Measurements from ENCODE around the gene WNK1. TPM values are rescaled to one million over a fixed set of nuclear protein-coding genes. Genes with fewer than 3 reads are reported as not detected.
A peak's percentile ranks its signal among the peaks of the same experiment; 100 is the strongest.
"Not testable (repeated sequence)": the region's sequence is repeated elsewhere in the genome, so short reads cannot be mapped to it uniquely, and the experiment has no call there.

WNK1 gene
- total and polyA plus RNA-seq, 2 experiments from 2014 or later: 41.5 to 47.2 TPM

GRCh38 chr12:768434-768833, 16.1 kb downstream of the WNK1 start:
- Histone ChIP-seq H3K79me2 (ENCODE audit: insufficient read depth) (peaks cover 100% of the 10 kb centered on the region), H3K4me1 (ENCODE audit: insufficient read depth) (peaks cover 13% of the 10 kb centered on the region; the same call in 1 of the 2 replicates), H3F3A (ENCODE audit: insufficient read depth) (no peaks in the 10 kb centered on the region), H3K27me3 (replicated peaks; ENCODE audit: insufficient read depth) (no peaks in the 10 kb centered on the region), H3K9me2 (ENCODE audit: insufficient read depth) (no peaks in the 10 kb centered on the region), H3K4me2 (ENCODE audit: unreplicated experiment) (no peak overlapping the region), H3K9ac (no peak overlapping the region), H4K20me1 (ENCODE audit: insufficient read depth) (0 out of 2 replicates have a peak, but pooled peaks cover 9% of the 10 kb centered on the region), H3K4me3 (no peak overlapping the region), H2AFZ (no peak overlapping the region), H3K27ac (no peak overlapping the region), H3K9me3 (ENCODE audit: low read depth) (no peaks in the 10 kb centered on the region), H3K36me3 (ENCODE audit: low read depth) (no peaks in the 10 kb centered on the region)
- 96 to 100% methylated on average over 1 of the region's 1 CpG for WGBS, 2 experiments (ENCODE audit: low coverage in 1 of 2, low lambda C conversion rate in 2 of 2, missing lambda C conversion rate in 2 of 2)
- in situ Hi-C loops (cut with MboI): no loop called here
- TF ChIP-seq EZH2 (IDR thresholded peaks at IDR 0.05; ENCODE audit: insufficient read depth, poor library complexity, severe bottlenecking) (no peak), EZH2phosphoT487 (IDR thresholded peaks at IDR 0.05; ENCODE audit: insufficient read depth, low read depth) (no peak)
- no peak for DNase-seq

GRCh38 chr12:770479-770878, 18.1 kb downstream of the WNK1 start:
- H4K20me1 ChIP-seq (ENCODE audit: insufficient read depth): peaks cover 17% of the 10 kb centered on the region; the same call in 1 of the 2 replicates
- H3K27me3 ChIP-seq (replicated peaks; ENCODE audit: insufficient read depth): no peaks in the 10 kb centered on the region
- no peak for DNase-seq
- H3K9me2 ChIP-seq (ENCODE audit: insufficient read depth): no peaks in the 10 kb centered on the region
- no peak overlapping the region for H3K4me2 ChIP-seq (ENCODE audit: unreplicated experiment)
- peaks cover 10% of the 10 kb centered on the region; the same call in 1 of the 2 replicates for H3F3A ChIP-seq (ENCODE audit: insufficient read depth)
- in situ Hi-C loops (cut with MboI): no loop called here
- H3K36me3 ChIP-seq (ENCODE audit: low read depth): no peaks in the 10 kb centered on the region
- H3K27ac ChIP-seq: no peak overlapping the region
- TF ChIP-seq EZH2 (IDR thresholded peaks at IDR 0.05; ENCODE audit: insufficient read depth, poor library complexity, severe bottlenecking) (no peak), EZH2phosphoT487 (IDR thresholded peaks at IDR 0.05; ENCODE audit: insufficient read depth, low read depth) (no peak)
- H3K79me2 ChIP-seq (ENCODE audit: insufficient read depth): peaks cover 100% of the 10 kb centered on the region
- no peak overlapping the region for H3K9ac ChIP-seq
- H3K4me1 ChIP-seq (ENCODE audit: insufficient read depth): peaks cover 24% of the 10 kb centered on the region
- no peak overlapping the region for H2AFZ ChIP-seq
- H3K4me3 ChIP-seq: no peak overlapping the region
- no peaks in the 10 kb centered on the region for H3K9me3 ChIP-seq (ENCODE audit: low read depth)
- 56 to 60% methylated on average over 2 of the region's 2 CpGs for WGBS, 2 experiments (ENCODE audit: low coverage in 1 of 2, low lambda C conversion rate in 2 of 2, missing lambda C conversion rate in 2 of 2)

- no peak overlapping the region for H2AFZ ChIP-seq
- in situ Hi-C loops (cut with MboI): no loop called here
- peaks cover 23% of the 10 kb centered on the region for H3K4me1 ChIP-seq (ENCODE audit: insufficient read depth)
- no peaks in the 10 kb centered on the region for H3K36me3 ChIP-seq (ENCODE audit: low read depth)
- peaks cover 14% of the 10 kb centered on the region; the same call in 1 of the 2 replicates for H3F3A ChIP-seq (ENCODE audit: insufficient read depth)
- H4K20me1 ChIP-seq (ENCODE audit: insufficient read depth): peaks cover 17% of the 10 kb centered on the region; the same call in 1 of the 2 replicates
- H3K27me3 ChIP-seq (replicated peaks; ENCODE audit: insufficient read depth): no peaks in the 10 kb centered on the region
- no peaks in the 10 kb centered on the region for H3K9me3 ChIP-seq (ENCODE audit: low read depth)
- H3K27ac ChIP-seq: no peak overlapping the region
- peaks cover 100% of the 10 kb centered on the region for H3K79me2 ChIP-seq (ENCODE audit: insufficient read depth)
- no peak overlapping the region for H3K4me3 ChIP-seq
- TF ChIP-seq EZH2phosphoT487 (IDR thresholded peaks at IDR 0.05; ENCODE audit: insufficient read depth, low read depth) (no peak), EZH2 (IDR thresholded peaks at IDR 0.05; ENCODE audit: insufficient read depth, poor library complexity, severe bottlenecking) (no peak)
- DNase-seq: no peak
- no peak overlapping the region for H3K9ac ChIP-seq
- WGBS, 2 experiments (ENCODE audit: low coverage in 1 of 2, low lambda C conversion rate in 2 of 2, missing lambda C conversion rate in 2 of 2): 98 to 99% methylated on average over 5 of the region's 5 CpGs
- no peak overlapping the region for H3K4me2 ChIP-seq (ENCODE audit: unreplicated experiment)
- no peaks in the 10 kb centered on the region for H3K9me2 ChIP-seq (ENCODE audit: insufficient read depth)
These were observed 19.8 kb downstream of the WNK1 start for GRCh38 chr12:772056-772697.

GRCh38 chr12:774051-774614, 21.8 kb downstream of the WNK1 start:
- 24 to 27% methylated on average over 3 of the region's 3 CpGs for WGBS, 2 experiments (ENCODE audit: low coverage in 1 of 2, low lambda C conversion rate in 2 of 2, missing lambda C conversion rate in 2 of 2)
- Histone ChIP-seq H3K9me3 (ENCODE audit: low read depth) (no peaks in the 10 kb centered on the region), H3K79me2 (ENCODE audit: insufficient read depth) (peaks cover 100% of the 10 kb centered on the region), H3K27me3 (replicated peaks; ENCODE audit: insufficient read depth) (no peaks in the 10 kb centered on the region), H3K4me3 (0 out of 2 replicates have a peak overlapping the region, but pooled peaks have one; percentile 3), H3K4me2 (ENCODE audit: unreplicated experiment) (peak overlapping the region; percentile 51), H3K27ac (peak overlapping the region; percentile 16; the same call in 1 of the 2 replicates), H3K36me3 (ENCODE audit: low read depth) (no peaks in the 10 kb centered on the region), H3F3A (ENCODE audit: insufficient read depth) (peaks cover 15% of the 10 kb centered on the region; the same call in 1 of the 2 replicates), H2AFZ (0 out of 2 replicates have a peak overlapping the region, but pooled peaks have one; percentile 16), H3K9ac (peak overlapping the region; percentile 29; the same call in 1 of the 2 replicates), H3K4me1 (ENCODE audit: insufficient read depth) (peaks cover 29% of the 10 kb centered on the region), H4K20me1 (ENCODE audit: insufficient read depth) (peaks cover 17% of the 10 kb centered on the region; the same call in 1 of the 2 replicates), H3K9me2 (ENCODE audit: insufficient read depth) (no peaks in the 10 kb centered on the region)
- in situ Hi-C loops (cut with MboI): no loop called here
- peak; percentile 28 for DNase-seq
- TF ChIP-seq EZH2phosphoT487 (IDR thresholded peaks at IDR 0.05; ENCODE audit: insufficient read depth, low read depth): no peak
- TF ChIP-seq EZH2 (IDR thresholded peaks at IDR 0.05; ENCODE audit: insufficient read depth, poor library complexity, severe bottlenecking): no peak

- H3K27me3 ChIP-seq (replicated peaks; ENCODE audit: insufficient read depth); H3K9ac ChIP-seq; H3K27ac ChIP-seq; H2AFZ ChIP-seq; H3K4me3 ChIP-seq; in situ Hi-C loops (cut with MboI); DNase-seq; H3K36me3 ChIP-seq (ENCODE audit: low read depth); H3K4me2 ChIP-seq (ENCODE audit: unreplicated experiment); H3K9me2 ChIP-seq (ENCODE audit: insufficient read depth); H3K9me3 ChIP-seq (ENCODE audit: low read depth): not testable (repeated sequence)
- Histone ChIP-seq H4K20me1 (ENCODE audit: insufficient read depth) (peaks cover 17% of the 10 kb centered on the region; the same call in 1 of the 2 replicates), H3F3A (ENCODE audit: insufficient read depth) (peaks cover 34% of the 10 kb centered on the region), H3K4me1 (ENCODE audit: insufficient read depth) (peaks cover 39% of the 10 kb centered on the region), H3K79me2 (ENCODE audit: insufficient read depth) (peaks cover 100% of the 10 kb centered on the region)
- WGBS, 2 experiments (ENCODE audit: low coverage in 1 of 2, low lambda C conversion rate in 2 of 2, missing lambda C conversion rate in 2 of 2): 94 to 96% methylated on average over 15 of the region's 15 CpGs
These were observed 23.8 kb downstream of the WNK1 start for GRCh38 chr12:775973-776771.

GRCh38 chr12:776772-777373, 24.5 kb downstream of the WNK1 start:
- DNase-seq; H3K9me2 ChIP-seq (ENCODE audit: insufficient read depth); H2AFZ ChIP-seq; H3K9ac ChIP-seq; H3K27me3 ChIP-seq (replicated peaks; ENCODE audit: insufficient read depth); H3K9me3 ChIP-seq (ENCODE audit: low read depth); H3K36me3 ChIP-seq (ENCODE audit: low read depth); H3K4me2 ChIP-seq (ENCODE audit: unreplicated experiment); H3K27ac ChIP-seq; H3K4me3 ChIP-seq; in situ Hi-C loops (cut with MboI): not testable (repeated sequence)
- Histone ChIP-seq H3K79me2 (ENCODE audit: insufficient read depth) (peaks cover 100% of the 10 kb centered on the region), H3K4me1 (ENCODE audit: insufficient read depth) (peaks cover 46% of the 10 kb centered on the region), H4K20me1 (ENCODE audit: insufficient read depth) (peaks cover 16% of the 10 kb centered on the region; the same call in 1 of the 2 replicates), H3F3A (ENCODE audit: insufficient read depth) (peaks cover 40% of the 10 kb centered on the region)
- WGBS, 2 experiments (ENCODE audit: low coverage in 1 of 2, low lambda C conversion rate in 2 of 2, missing lambda C conversion rate in 2 of 2): 89 to 94% methylated on average over 5 of the region's 5 CpGs
